Measurements from ENCODE around the gene HNRNPA2B1.
"Not testable (repeated sequence)": the region's sequence is repeated elsewhere in the genome, so short reads cannot be mapped to it uniquely, and the experiment has no call there.

The HNRNPA2B1 gene

GRCh38 chr7:26197153-26198115 lies 3.1 kb downstream of the HNRNPA2B1 start:
- no peak for DNase-seq

GRCh38 chr7:26195867-26196657 lies 4.5 kb downstream of the HNRNPA2B1 start:
- DNase-seq, result no peak

- DNase-seq, result no peak
Observed at GRCh38 chr7:26195182-26195581, 5.4 kb downstream of the HNRNPA2B1 start.

- not testable (repeated sequence) for DNase-seq
Observed at GRCh38 chr7:26194764-26195163, 5.8 kb downstream of the HNRNPA2B1 start.

GRCh38 chr7:26193432-26194207 lies 6.9 kb downstream of the HNRNPA2B1 start:
- no peak for DNase-seq

- no peak for DNase-seq
Observed at GRCh38 chr7:26192485-26193087, 8.0 kb downstream of the HNRNPA2B1 start.

GRCh38 chr7:26191974-26192479 lies 8.5 kb downstream of the HNRNPA2B1 start:
- DNase-seq, result no peak

- no peak for DNase-seq
Observed at GRCh38 chr7:26191233-26191973, 9.1 kb downstream of the HNRNPA2B1 start.

- DNase-seq, result no peak
Observed at GRCh38 chr7:26190417-26190869, 10.1 kb downstream of the HNRNPA2B1 start.

- no peak for DNase-seq
Observed at GRCh38 chr7:26189697-26190096, 10.8 kb downstream of the HNRNPA2B1 start.

- DNase-seq, result no peak
Observed at GRCh38 chr7:26188957-26189541, 11.5 kb downstream of the HNRNPA2B1 start.

GRCh38 chr7:26188206-26188956 lies 12.2 kb downstream of the HNRNPA2B1 start:
- DNase-seq, result no peak

GRCh38 chr7:26187380-26188205 lies 13.0 kb downstream of the HNRNPA2B1 start:
- no peak for DNase-seq

GRCh38 chr7:26186364-26187311 lies 13.9 kb downstream of the HNRNPA2B1 start:
- no peak for DNase-seq

GRCh38 chr7:26185844-26186180 lies 14.7 kb downstream of the HNRNPA2B1 start:
- DNase-seq, result no peak

GRCh38 chr7:26185131-26185843 lies 15.3 kb downstream of the HNRNPA2B1 start:
- no peak for DNase-seq

- DNase-seq, result not testable (repeated sequence)
Observed at GRCh38 chr7:26184281-26185101, 16.1 kb downstream of the HNRNPA2B1 start.

Measured in CD4-positive, alpha-beta T cell treated with Interleukin-6 for 4 hours (primary cell).